ENCODE data around the gene FBXO30.

- TF ChIP-seq POLR2A (IDR thresholded peaks at IDR 0.05) (no peak), CTCF (IDR thresholded peaks at IDR 0.05) (no peak), POLR2AphosphoS5 (IDR thresholded peaks at IDR 0.05) (no peak), EP300 (IDR thresholded peaks at IDR 0.05) (no peak)
Observed at GRCh38 chr6:145863366-145863765, 48.8 kb upstream of the FBXO30 start.

Measured in stomach (tissue), 4 donors.